Nephron progenitor cell (in vitro differentiated cells): ENCODE data around the gene CEP41.

ENCODE experiments used
- DNase-seq: peaks from one replicate; pipeline ENCODE4 v3.0.0; 2021
- H3K27ac Mint-ChIP-seq: 2 replicates; pipeline ENCODE4 v1.8.0; 2021; ENCODE audit warnings: mild to moderate bottlenecking, moderate library complexity, mixed read lengths
- H3K27me3 Mint-ChIP-seq: 2 replicates; pipeline ENCODE4 v1.8.0; 2021; ENCODE audit warnings: mild to moderate bottlenecking, low read depth, mixed read lengths; ENCODE audit not compliant: poor library complexity
- H3K36me3 Mint-ChIP-seq: 2 replicates; pipeline ENCODE4 v1.8.0; 2021; ENCODE audit warnings: low read depth, mixed read lengths
- H3K4me1 Mint-ChIP-seq: 2 replicates; pipeline ENCODE4 v1.8.0; 2021; ENCODE audit warnings: mixed read lengths
- H3K4me3 Mint-ChIP-seq: 2 replicates; pipeline ENCODE4 v1.8.0; 2021; ENCODE audit warnings: mild to moderate bottlenecking, moderate library complexity, mixed read lengths
- H3K9me3 Mint-ChIP-seq: 2 replicates; pipeline ENCODE4 v1.8.0; 2021; ENCODE audit warnings: mild to moderate bottlenecking, moderate library complexity, mixed read lengths
- TF ChIP-seq, protein P1 (sequence below): fragments of 200-600 bp; sonication (generic); IDR thresholded peaks from 2 replicates; pipeline ENCODE4 v1.5.0; 2021; ENCODE audit warnings: antibody characterized with exemption

CEP41 gene

DNA sequence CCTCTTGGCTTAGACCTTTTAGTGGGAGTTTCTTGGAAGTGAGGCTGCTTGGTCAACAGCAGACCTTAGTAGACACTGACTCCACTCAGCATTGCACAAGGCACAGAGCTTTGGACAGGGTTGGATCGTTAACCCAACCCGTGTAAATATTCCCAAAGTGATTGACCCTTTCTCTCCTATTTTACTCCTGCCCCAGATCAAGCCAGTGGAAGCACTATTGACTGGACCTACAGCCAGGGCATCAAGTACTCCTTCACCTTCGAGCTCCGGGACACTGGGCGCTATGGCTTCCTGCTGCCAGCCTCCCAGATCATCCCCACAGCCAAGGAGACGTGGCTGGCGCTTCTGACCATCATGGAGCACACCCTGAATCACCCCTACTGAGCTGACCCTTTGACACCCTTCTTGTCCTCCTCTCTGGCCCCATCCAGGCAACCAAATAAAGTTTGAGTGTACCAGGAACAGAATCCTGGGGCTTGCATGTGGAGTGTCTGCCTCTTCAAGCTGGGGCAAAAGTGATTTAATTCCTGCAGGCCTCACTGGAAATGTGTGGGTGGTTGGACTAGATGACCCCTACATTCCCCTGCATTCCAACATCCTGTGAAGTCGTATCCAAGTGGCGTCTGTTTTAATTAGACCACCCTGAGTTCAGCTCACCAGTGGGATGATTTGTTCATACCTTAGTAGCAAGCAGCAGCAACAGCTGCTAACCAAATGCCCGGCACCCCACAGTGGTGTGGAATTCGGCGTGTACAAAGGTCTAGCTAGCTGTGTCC is 53.0 kb downstream of the CEP41 start:
- Mint-ChIP-seq H3K4me3 (no peak overlapping the region), H3K27ac (no peak overlapping the region), H3K9me3 (peaks cover 11% of the 10 kb centered on the region), H3K4me1 (peaks cover 37% of the 10 kb centered on the region), H3K36me3 (peaks cover 13% of the 10 kb centered on the region), H3K27me3 (no peaks in the 10 kb centered on the region)
- TF ChIP-seq, protein P1, sequence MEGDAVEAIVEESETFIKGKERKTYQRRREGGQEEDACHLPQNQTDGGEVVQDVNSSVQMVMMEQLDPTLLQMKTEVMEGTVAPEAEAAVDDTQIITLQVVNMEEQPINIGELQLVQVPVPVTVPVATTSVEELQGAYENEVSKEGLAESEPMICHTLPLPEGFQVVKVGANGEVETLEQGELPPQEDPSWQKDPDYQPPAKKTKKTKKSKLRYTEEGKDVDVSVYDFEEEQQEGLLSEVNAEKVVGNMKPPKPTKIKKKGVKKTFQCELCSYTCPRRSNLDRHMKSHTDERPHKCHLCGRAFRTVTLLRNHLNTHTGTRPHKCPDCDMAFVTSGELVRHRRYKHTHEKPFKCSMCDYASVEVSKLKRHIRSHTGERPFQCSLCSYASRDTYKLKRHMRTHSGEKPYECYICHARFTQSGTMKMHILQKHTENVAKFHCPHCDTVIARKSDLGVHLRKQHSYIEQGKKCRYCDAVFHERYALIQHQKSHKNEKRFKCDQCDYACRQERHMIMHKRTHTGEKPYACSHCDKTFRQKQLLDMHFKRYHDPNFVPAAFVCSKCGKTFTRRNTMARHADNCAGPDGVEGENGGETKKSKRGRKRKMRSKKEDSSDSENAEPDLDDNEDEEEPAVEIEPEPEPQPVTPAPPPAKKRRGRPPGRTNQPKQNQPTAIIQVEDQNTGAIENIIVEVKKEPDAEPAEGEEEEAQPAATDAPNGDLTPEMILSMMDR: no peak
- no peak for DNase-seq

DNA sequence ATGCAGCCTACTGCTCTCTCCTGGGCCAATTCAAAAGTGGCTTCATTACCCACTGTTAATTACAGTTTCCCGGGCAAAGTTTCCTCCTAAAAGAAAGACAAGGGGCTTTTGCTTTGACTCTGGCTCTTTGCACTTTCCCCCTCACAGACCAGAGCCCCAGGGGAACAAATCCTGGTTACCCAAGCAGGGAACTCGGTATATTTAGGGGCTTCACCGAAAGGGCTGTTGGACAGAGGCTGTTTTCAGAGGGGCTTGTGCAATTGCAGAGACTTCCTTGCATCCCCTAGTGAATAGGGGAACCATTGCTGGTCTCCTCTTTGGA is 53.5 kb downstream of the CEP41 start:
- H3K36me3 Mint-ChIP-seq: peaks cover 13% of the 10 kb centered on the region
- DNase-seq: no peak
- TF ChIP-seq, protein P1: no peak
- no peak overlapping the region for H3K27ac Mint-ChIP-seq
- H3K4me3 Mint-ChIP-seq: no peak overlapping the region
- H3K9me3 Mint-ChIP-seq: peaks cover 11% of the 10 kb centered on the region
- H3K4me1 Mint-ChIP-seq: peaks cover 32% of the 10 kb centered on the region
- H3K27me3 Mint-ChIP-seq: no peaks in the 10 kb centered on the region

DNA sequence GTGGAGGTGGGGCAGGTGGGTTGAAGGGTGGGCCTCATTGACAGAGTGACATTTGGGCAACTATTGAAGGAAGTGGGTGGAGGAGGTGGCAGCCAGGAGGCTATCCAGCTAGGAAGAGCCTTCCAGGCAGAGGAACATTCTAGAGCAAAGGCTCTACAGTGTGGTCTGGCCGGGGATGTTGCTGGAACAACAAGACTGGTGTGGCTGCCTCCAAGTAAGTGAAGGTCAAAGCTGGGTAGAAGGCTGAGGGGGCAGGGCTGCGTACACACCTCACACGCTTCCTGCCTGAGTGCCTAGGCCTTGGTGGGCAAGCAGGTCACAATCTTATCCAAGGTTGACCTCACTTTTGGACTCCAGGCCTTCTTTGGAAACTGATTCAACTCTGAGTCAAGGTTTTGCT is 53.9 kb downstream of the CEP41 start:
- TF ChIP-seq, protein P1: no peak
- H3K4me3 Mint-ChIP-seq: no peak overlapping the region
- H3K27me3 Mint-ChIP-seq: no peaks in the 10 kb centered on the region

DNA sequence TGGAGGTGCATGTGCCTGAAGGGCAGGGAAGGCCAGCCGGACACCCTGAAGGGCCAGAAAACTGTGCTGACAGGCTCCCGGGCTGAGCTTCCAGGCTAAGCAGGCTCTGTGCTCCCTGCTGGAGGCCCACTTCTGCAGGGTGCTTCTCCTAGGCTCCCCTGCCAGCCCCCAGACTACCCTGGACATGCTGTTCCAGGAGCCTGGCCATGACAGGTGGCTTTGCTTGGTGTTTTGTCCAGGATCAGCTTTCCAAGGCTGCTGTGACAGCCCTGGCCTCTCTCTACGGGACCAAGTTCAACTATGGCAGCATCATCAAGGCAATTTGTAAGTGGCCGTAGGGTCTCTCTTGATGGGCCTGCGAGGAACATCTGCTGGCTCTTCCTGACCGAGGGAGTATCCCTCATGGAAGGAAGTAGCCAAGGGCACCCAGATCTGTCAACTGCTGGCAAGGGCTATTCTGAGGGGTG is 55.2 kb downstream of the CEP41 start:
- TF ChIP-seq, protein P1: no peak
- H3K36me3 Mint-ChIP-seq: peaks cover 13% of the 10 kb centered on the region
- no peak overlapping the region for H3K4me3 Mint-ChIP-seq
- H3K9me3 Mint-ChIP-seq: peaks cover 11% of the 10 kb centered on the region
- peaks cover 42% of the 10 kb centered on the region for H3K4me1 Mint-ChIP-seq
- no peak for DNase-seq
- H3K27me3 Mint-ChIP-seq: no peaks in the 10 kb centered on the region
- H3K27ac Mint-ChIP-seq: no peak overlapping the region

More for the DNA sequence above, 53.9 kb downstream of the CEP41 start:
- Mint-ChIP-seq H3K4me1 (peaks cover 32% of the 10 kb centered on the region), H3K27ac (peak overlapping the region; percentile 17), H3K9me3 (peaks cover 11% of the 10 kb centered on the region), H3K36me3 (peaks cover 13% of the 10 kb centered on the region)
- no peak for DNase-seq

DNA sequence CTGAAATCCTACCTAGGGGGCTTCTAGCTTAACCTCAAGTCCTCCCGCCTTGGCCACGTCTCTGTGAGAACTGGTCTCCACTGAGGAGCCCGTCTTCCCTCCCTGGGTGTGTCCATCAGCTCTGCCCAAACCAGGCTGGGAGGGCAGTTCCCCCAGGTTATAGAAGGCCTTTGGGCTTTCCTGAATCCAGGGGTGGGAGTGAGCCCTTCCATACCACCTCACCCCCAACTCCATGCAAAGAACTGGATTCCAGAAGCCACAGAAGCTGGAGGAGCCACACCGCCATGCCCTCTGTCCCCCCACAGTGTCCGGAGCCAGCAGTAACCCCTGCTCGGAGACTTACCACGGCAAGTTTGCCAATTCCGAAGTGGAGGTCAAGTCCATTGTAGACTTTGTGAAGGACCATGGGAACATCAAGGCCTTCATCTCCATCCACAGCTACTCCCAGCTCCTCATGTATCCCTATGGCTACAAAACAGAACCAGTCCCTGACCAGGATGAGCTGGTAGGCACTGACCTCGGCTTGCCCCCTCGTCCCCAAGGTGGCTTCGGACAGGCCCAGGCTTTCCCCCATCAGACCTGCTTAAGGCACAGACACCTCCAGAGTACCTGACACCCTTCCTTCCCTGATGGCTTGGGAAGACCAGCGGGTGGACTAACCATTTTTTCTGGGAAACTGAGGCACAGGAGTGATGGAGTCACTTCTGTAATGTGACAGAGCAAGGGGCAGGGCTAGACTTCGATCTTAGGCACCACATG is 55.8 kb downstream of the CEP41 start:
- no peaks in the 10 kb centered on the region for H3K27me3 Mint-ChIP-seq
- TF ChIP-seq, protein P1: no peak
- peaks cover 11% of the 10 kb centered on the region for H3K9me3 Mint-ChIP-seq
- H3K27ac Mint-ChIP-seq: no peak overlapping the region
- H3K4me3 Mint-ChIP-seq: no peak overlapping the region
- H3K4me1 Mint-ChIP-seq: peaks cover 48% of the 10 kb centered on the region
- H3K36me3 Mint-ChIP-seq: peaks cover 13% of the 10 kb centered on the region
- DNase-seq: no peak
